Measurements from ENCODE around the gene ANAPC2.

The ANAPC2 gene

GRCh38 chr9:137188490-137189296, at the start of gene ANAPC2, which contains the start of gene SSNA1:
ANAPC2 (minus strand) TSS chr9:137188560; CDS start chr9:137188532, 28 bp downstream.
SSNA1 (plus strand) TSS chr9:137188676; CDS start chr9:137188727, 51 bp downstream.
- DNase-seq, result peak; percentile 93 to 94

- DNase-seq, result no peak
Observed at GRCh38 chr9:137236936-137237421, 48.6 kb upstream of the ANAPC2 start.

GRCh38 chr9:137236238-137236935, 48.0 kb upstream of the ANAPC2 start:
- DNase-seq, result peak; percentile 90 to 91

- no peak for DNase-seq
Observed at GRCh38 chr9:137235424-137236237, 47.3 kb upstream of the ANAPC2 start.

GRCh38 chr9:137234758-137235423, 46.5 kb upstream of the ANAPC2 start:
- no peak for DNase-seq

GRCh38 chr9:137234055-137234697, 45.8 kb upstream of the ANAPC2 start:
- DNase-seq, result no peak

- DNase-seq, result no peak
Observed at GRCh38 chr9:137233143-137233980, 45.0 kb upstream of the ANAPC2 start.

- DNase-seq, result no peak
Observed at GRCh38 chr9:137232510-137232909, 44.1 kb upstream of the ANAPC2 start.

GRCh38 chr9:137232101-137232500, 43.7 kb upstream of the ANAPC2 start:
- DNase-seq, result no peak

- no peak for DNase-seq
Observed at GRCh38 chr9:137231372-137232039, 43.1 kb upstream of the ANAPC2 start.

- DNase-seq, result no peak
Observed at GRCh38 chr9:137230705-137231371, 42.5 kb upstream of the ANAPC2 start, which contains the start of gene SLC34A3. SLC34A3 (plus strand) TSS chr9:137230901; CDS start chr9:137231703, 802 bp downstream.

GRCh38 chr9:137229903-137230704, 41.7 kb upstream of the ANAPC2 start:
- DNase-seq, result no peak

GRCh38 chr9:137228968-137229896, 40.9 kb upstream of the ANAPC2 start:
- DNase-seq, result no peak

- no peak for DNase-seq
Observed at GRCh38 chr9:137228506-137228967, 40.2 kb upstream of the ANAPC2 start.

- DNase-seq, result no peak
Observed at GRCh38 chr9:137227853-137228505, 39.6 kb upstream of the ANAPC2 start.

- peak; percentile 82 to 84 for DNase-seq
Observed at GRCh38 chr9:137227054-137227852, 38.9 kb upstream of the ANAPC2 start, which contains the start of gene RNF224. RNF224 (plus strand) TSS chr9:137227502; CDS start chr9:137228336, 834 bp downstream.
